Measurements from ENCODE around the gene ACVR2B.

Gene ACVR2B

GRCh38 chr3:38489766-38490165, 36.1 kb downstream of the ACVR2B start:
- Histone ChIP-seq H3K4ac (ENCODE audit: low read length) (no peak overlapping the region), H2AFZ (ENCODE audit: low read length) (no peak overlapping the region), H3K27me3 (ENCODE audit: control insufficient read depth in 3 of 3, insufficient read depth in 3 of 3, low read depth in 1 of 3, low read length in 3 of 3) (no peaks in the 10 kb centered on the region), H2BK15ac (ENCODE audit: low read length) (no peak overlapping the region), H3K18ac (ENCODE audit: low read length) (no peak overlapping the region), H3K79me1 (ENCODE audit: low read depth, low read length) (peaks cover 2% of the 10 kb centered on the region), H3K27ac (replicated peaks; ENCODE audit: low read length) (no peak overlapping the region), H2BK120ac (ENCODE audit: low read depth, low read length) (no peak overlapping the region), H3K14ac (ENCODE audit: low read length) (no peak overlapping the region), H3K9me3 (replicated peaks in 1 of 2; ENCODE audit: control insufficient read depth in 2 of 2, insufficient read depth in 1 of 2, low read depth in 1 of 2, low read length in 2 of 2) (no peaks in the 10 kb centered on the region), H3K4me2 (ENCODE audit: insufficient read depth, low read length, poor library complexity, severe bottlenecking) (no peak overlapping the region), H4K91ac (ENCODE audit: low read depth, low read length, poor library complexity) (no peak overlapping the region), H4K8ac (ENCODE audit: low read depth, low read length) (no peak overlapping the region), H2AK5ac (ENCODE audit: low read depth, low read length) (no peak overlapping the region), H3K9ac (ENCODE audit: low read depth, low read length, poor library complexity) (no peak overlapping the region), H3K4me3 (ENCODE audit: low read length in 2 of 2) (no peak overlapping the region), H3K23ac (ENCODE audit: low read depth, low read length, poor library complexity) (no peak overlapping the region), H3K4me1 (ENCODE audit: control insufficient read depth in 2 of 2, insufficient read depth in 1 of 2, low read depth in 1 of 2, low read length in 2 of 2) (peaks cover 0 to 5% of the 10 kb centered on the region in 2 donors), H2BK5ac (ENCODE audit: low read length) (no peak overlapping the region), H2BK12ac (ENCODE audit: low read length) (no peak overlapping the region), H3K36me3 (replicated peaks in 1 of 2; ENCODE audit: control insufficient read depth in 2 of 2, insufficient read depth in 2 of 2, low read length in 2 of 2) (peaks cover 4 to 86% of the 10 kb centered on the region in 2 donors)
- DNase-seq (ENCODE audit: low spot score): no peak
- no CpG with 5 or more reads among the region's 2 CpGs for WGBS, 2 donors (ENCODE audit: extremely low coverage in 2 of 2, insufficient read length in 2 of 2, insufficient replicate concordance in 1 of 2)

DNA sequence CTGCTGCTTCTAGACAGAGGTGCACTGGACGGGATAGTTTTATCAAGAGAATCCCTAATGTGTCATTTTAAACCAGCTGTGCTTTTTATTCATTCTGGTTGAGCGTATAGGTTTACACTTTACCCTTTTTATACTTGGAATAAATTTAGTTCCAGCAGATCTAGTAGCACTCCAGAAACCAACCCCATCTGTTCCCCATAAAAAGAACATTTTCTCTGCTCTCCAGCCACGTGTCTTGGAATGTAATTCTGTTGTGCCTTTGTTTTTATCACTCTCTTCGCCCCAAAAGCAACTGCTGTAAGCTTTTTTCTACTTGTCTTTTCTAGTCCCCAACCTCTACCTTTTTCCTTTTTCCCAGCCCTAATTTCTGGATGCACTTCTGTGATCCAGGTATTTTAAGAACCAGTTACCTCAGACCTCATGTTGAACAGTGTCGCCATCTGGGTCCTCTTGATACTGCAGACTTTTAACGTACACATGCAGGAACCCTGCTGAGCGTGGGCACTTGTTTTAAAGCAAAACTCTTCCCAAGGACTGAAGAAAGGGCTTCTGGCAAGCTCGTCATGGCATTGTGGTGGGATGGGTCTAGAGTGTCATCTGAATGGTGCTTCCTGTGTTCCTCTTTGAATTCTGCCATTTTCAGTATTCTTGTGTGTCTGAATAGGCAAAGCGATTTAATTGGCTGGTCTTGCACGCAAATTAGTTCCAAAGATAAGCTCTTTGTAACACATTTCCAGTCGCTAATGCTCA, 36.8 kb downstream of the ACVR2B start:
- H4K91ac ChIP-seq (ENCODE audit: low read depth, low read length, poor library complexity): no peak overlapping the region
- H4K8ac ChIP-seq (ENCODE audit: low read depth, low read length): no peak overlapping the region
- H3K23ac ChIP-seq (ENCODE audit: low read depth, low read length, poor library complexity): no peak overlapping the region
- H3K4me3 ChIP-seq (ENCODE audit: low read length in 2 of 2): no peak overlapping the region
- no peak overlapping the region for H2BK12ac ChIP-seq (ENCODE audit: low read length)
- H2BK15ac ChIP-seq (ENCODE audit: low read length): no peak overlapping the region
- no peak overlapping the region for H2BK120ac ChIP-seq (ENCODE audit: low read depth, low read length)
- H3K79me1 ChIP-seq (ENCODE audit: low read depth, low read length): peaks cover 2% of the 10 kb centered on the region
- no peak overlapping the region for H3K4me2 ChIP-seq (ENCODE audit: insufficient read depth, low read length, poor library complexity, severe bottlenecking)
- H3K36me3 ChIP-seq (replicated peaks in 1 of 2; ENCODE audit: control insufficient read depth in 2 of 2, insufficient read depth in 2 of 2, low read length in 2 of 2): peaks cover 4 to 80% of the 10 kb centered on the region in 2 donors
- H3K18ac ChIP-seq (ENCODE audit: low read length): no peak overlapping the region
- H3K4me1 ChIP-seq (ENCODE audit: control insufficient read depth in 2 of 2, insufficient read depth in 1 of 2, low read depth in 1 of 2, low read length in 2 of 2): peaks cover 0 to 4% of the 10 kb centered on the region in 2 donors
- H3K14ac ChIP-seq (ENCODE audit: low read length): no peak overlapping the region
- no peak overlapping the region for H3K27ac ChIP-seq (replicated peaks; ENCODE audit: low read length)
- no peak overlapping the region for H3K4ac ChIP-seq (ENCODE audit: low read length)
- no peaks in the 10 kb centered on the region for H3K27me3 ChIP-seq (ENCODE audit: control insufficient read depth in 3 of 3, insufficient read depth in 3 of 3, low read depth in 1 of 3, low read length in 3 of 3)
- H2AK5ac ChIP-seq (ENCODE audit: low read depth, low read length): no peak overlapping the region
- no peak overlapping the region for H3K9ac ChIP-seq (ENCODE audit: low read depth, low read length, poor library complexity)
- WGBS, 2 donors (ENCODE audit: extremely low coverage in 2 of 2, insufficient read length in 2 of 2, insufficient replicate concordance in 1 of 2): no CpG with 5 or more reads among the region's 11 CpGs
- no peak for DNase-seq (ENCODE audit: low spot score)
- H2BK5ac ChIP-seq (ENCODE audit: low read length): no peak overlapping the region
- H3K9me3 ChIP-seq (replicated peaks in 1 of 2; ENCODE audit: control insufficient read depth in 2 of 2, insufficient read depth in 1 of 2, low read depth in 1 of 2, low read length in 2 of 2): no peaks in the 10 kb centered on the region
- H2AFZ ChIP-seq (ENCODE audit: low read length): no peak overlapping the region

GRCh38 chr3:38491215-38491614, 37.5 kb downstream of the ACVR2B start:
- no peak overlapping the region for H3K4me3 ChIP-seq (ENCODE audit: low read length in 2 of 2)
- no peak overlapping the region for H3K23ac ChIP-seq (ENCODE audit: low read depth, low read length, poor library complexity)
- no peak overlapping the region for H3K27ac ChIP-seq (replicated peaks; ENCODE audit: low read length)
- H2AFZ ChIP-seq (ENCODE audit: low read length): no peak overlapping the region
- no peak overlapping the region for H2AK5ac ChIP-seq (ENCODE audit: low read depth, low read length)
- H2BK15ac ChIP-seq (ENCODE audit: low read length): no peak overlapping the region
- no peak overlapping the region for H2BK12ac ChIP-seq (ENCODE audit: low read length)
- H3K27me3 ChIP-seq (ENCODE audit: control insufficient read depth in 3 of 3, insufficient read depth in 3 of 3, low read depth in 1 of 3, low read length in 3 of 3): no peaks in the 10 kb centered on the region
- no peak overlapping the region for H2BK120ac ChIP-seq (ENCODE audit: low read depth, low read length)
- no peak overlapping the region for H3K14ac ChIP-seq (ENCODE audit: low read length)
- no peak overlapping the region for H3K18ac ChIP-seq (ENCODE audit: low read length)
- no peaks in the 10 kb centered on the region for H3K9me3 ChIP-seq (replicated peaks in 1 of 2; ENCODE audit: control insufficient read depth in 2 of 2, insufficient read depth in 1 of 2, low read depth in 1 of 2, low read length in 2 of 2)
- H2BK5ac ChIP-seq (ENCODE audit: low read length): no peak overlapping the region
- H3K4me2 ChIP-seq (ENCODE audit: insufficient read depth, low read length, poor library complexity, severe bottlenecking): no peak overlapping the region
- peaks cover 4 to 72% of the 10 kb centered on the region in 2 donors for H3K36me3 ChIP-seq (replicated peaks in 1 of 2; ENCODE audit: control insufficient read depth in 2 of 2, insufficient read depth in 2 of 2, low read length in 2 of 2)
- H4K91ac ChIP-seq (ENCODE audit: low read depth, low read length, poor library complexity): no peak overlapping the region
- H4K8ac ChIP-seq (ENCODE audit: low read depth, low read length): no peak overlapping the region
- no peak overlapping the region for H3K9ac ChIP-seq (ENCODE audit: low read depth, low read length, poor library complexity)
- no peak for DNase-seq (ENCODE audit: low spot score)
- H3K4ac ChIP-seq (ENCODE audit: low read length): no peak overlapping the region
- no peaks in the 10 kb centered on the region for H3K79me1 ChIP-seq (ENCODE audit: low read depth, low read length)
- peaks cover 0 to 4% of the 10 kb centered on the region in 2 donors for H3K4me1 ChIP-seq (ENCODE audit: control insufficient read depth in 2 of 2, insufficient read depth in 1 of 2, low read depth in 1 of 2, low read length in 2 of 2)
- WGBS, 2 donors (ENCODE audit: extremely low coverage in 2 of 2, insufficient read length in 2 of 2, insufficient replicate concordance in 1 of 2): no CpG with 5 or more reads among the region's 6 CpGs

- Histone ChIP-seq H2BK5ac (ENCODE audit: low read length) (no peak overlapping the region), H2AK5ac (ENCODE audit: low read depth, low read length) (no peak overlapping the region), H2AFZ (ENCODE audit: low read length) (no peak overlapping the region), H3K4me1 (ENCODE audit: control insufficient read depth in 2 of 2, insufficient read depth in 1 of 2, low read depth in 1 of 2, low read length in 2 of 2) (peaks cover 4 to 6% of the 10 kb centered on the region in 2 donors), H3K18ac (ENCODE audit: low read length) (no peak overlapping the region), H3K36me3 (replicated peaks in 1 of 2; ENCODE audit: control insufficient read depth in 2 of 2, insufficient read depth in 2 of 2, low read length in 2 of 2) (peaks cover 0 to 60% of the 10 kb centered on the region in 2 donors), H3K4me3 (ENCODE audit: low read length in 2 of 2) (no peak overlapping the region), H3K9ac (ENCODE audit: low read depth, low read length, poor library complexity) (no peak overlapping the region), H2BK120ac (ENCODE audit: low read depth, low read length) (no peak overlapping the region), H4K8ac (ENCODE audit: low read depth, low read length) (no peak overlapping the region), H3K14ac (ENCODE audit: low read length) (no peak overlapping the region), H3K4ac (ENCODE audit: low read length) (no peak overlapping the region), H2BK15ac (ENCODE audit: low read length) (no peak overlapping the region), H3K4me2 (ENCODE audit: insufficient read depth, low read length, poor library complexity, severe bottlenecking) (no peak overlapping the region), H3K27me3 (ENCODE audit: control insufficient read depth in 3 of 3, insufficient read depth in 3 of 3, low read depth in 1 of 3, low read length in 3 of 3) (no peaks in the 10 kb centered on the region), H3K79me1 (ENCODE audit: low read depth, low read length) (no peaks in the 10 kb centered on the region), H3K23ac (ENCODE audit: low read depth, low read length, poor library complexity) (no peak overlapping the region), H4K91ac (ENCODE audit: low read depth, low read length, poor library complexity) (no peak overlapping the region), H2BK12ac (ENCODE audit: low read length) (no peak overlapping the region), H3K9me3 (replicated peaks in 1 of 2; ENCODE audit: control insufficient read depth in 2 of 2, insufficient read depth in 1 of 2, low read depth in 1 of 2, low read length in 2 of 2) (no peaks in the 10 kb centered on the region), H3K27ac (replicated peaks; ENCODE audit: low read length) (no peak overlapping the region)
- WGBS, 2 donors (ENCODE audit: extremely low coverage in 2 of 2, insufficient read length in 2 of 2, insufficient replicate concordance in 1 of 2): no CpG with 5 or more reads among the region's 4 CpGs
- no peak for DNase-seq (ENCODE audit: low spot score)
Measured at GRCh38 chr3:38493031-38493430, 39.3 kb downstream of the ACVR2B start.

All from neuronal stem cell (in vitro differentiated cells).